ENCODE data around the gene C2. TPM values are rescaled to one million over a fixed set of nuclear protein-coding genes. Genes with fewer than 3 reads are reported as not detected.

C2 gene
- total RNA-seq, 1 experiment from 2014 or later = 1.3 TPM

DNA sequence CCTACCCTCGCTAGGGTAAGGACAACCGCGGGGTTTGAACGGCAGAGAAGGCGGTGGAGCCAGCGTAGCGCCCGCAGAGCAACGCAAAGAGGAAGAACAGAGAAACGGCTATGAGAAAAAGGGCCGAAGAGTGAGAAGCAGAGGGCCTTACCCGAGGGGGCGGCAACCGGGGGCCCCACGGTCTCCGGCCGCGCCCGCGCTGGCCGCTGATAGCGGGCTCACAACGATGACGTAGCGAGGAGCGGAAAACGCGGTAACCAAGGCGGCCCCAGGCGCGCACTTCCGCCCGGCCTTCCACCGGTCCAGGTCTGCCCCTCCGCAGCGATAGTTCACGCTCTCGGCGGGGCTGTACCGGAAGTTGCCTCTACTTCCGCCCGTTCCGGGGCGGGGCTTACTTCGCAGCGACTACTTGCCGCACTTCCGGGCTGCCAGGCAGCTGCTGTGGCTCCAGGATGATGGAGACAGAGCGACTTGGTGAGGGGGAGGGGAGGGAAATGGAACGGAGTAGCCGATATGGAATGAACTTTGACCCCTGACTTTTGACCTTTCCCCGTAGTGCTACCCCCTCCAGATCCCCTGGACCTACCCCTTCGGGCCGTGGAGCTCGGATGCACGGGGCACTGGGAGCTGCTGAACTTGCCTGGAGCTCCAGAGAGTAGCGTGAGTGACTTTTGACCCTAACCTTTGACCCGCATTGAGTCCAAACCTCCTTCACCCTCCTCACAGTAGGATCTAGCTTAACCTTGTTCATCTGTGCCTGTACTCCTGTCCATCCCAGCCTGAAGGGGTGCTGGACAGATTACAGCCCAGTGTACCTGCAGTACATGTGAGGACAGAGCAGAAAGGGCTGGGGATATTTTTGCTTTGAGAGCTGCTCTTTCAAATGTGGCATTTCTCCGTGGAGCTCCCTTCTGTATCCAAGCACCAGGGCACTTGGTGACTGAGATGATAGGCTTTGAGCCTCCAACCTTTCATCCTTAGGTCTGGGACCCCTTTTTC lies 31.5 kb downstream of the C2 start, which contains the start of the genes NELFE and SKIC2:
NELFE (minus strand) TSS at position 231 of the 999 bp plus-strand sequence. CDS start 525 bp downstream, outside the sequence.
SKIC2 (plus strand) TSS at position 435 of the 999 bp plus-strand sequence; CDS start at position 453, 18 bp downstream.
- ChIA-PET POLR2A (interaction anchor here (0.6 to 1.4 kb wide), 2 partner anchors 12 to 104 kb away, joined by 3 to 13 read pairs; partner anchors contain the start of gene DXO), CTCF (interaction anchor here (0.7 to 1.8 kb wide), 7 partner anchors 10 to 269 kb away, joined by 3 to 8 read pairs (median 3); partner anchors contain the start of genes DDAH2 and DXO)
- Mint-ChIP-seq H3K9me3 (no peaks in the 10 kb centered on the region), H3K4me1 (peaks cover 14% of the 10 kb centered on the region), H3K27ac (peak within 1 kb of the TSS; percentile 95), H3K4me3 (peak within 1 kb of the TSS; percentile 96), H3K27me3 (ENCODE audit: low read depth) (no peaks in the 10 kb centered on the region), H3K36me3 (peaks cover 62% of the 10 kb centered on the region)
- DNase-seq (ENCODE audit: low spot score) = peak; percentile 98
- ATAC-seq = peak; percentile 99
- TF ChIP-seq, protein P1, sequence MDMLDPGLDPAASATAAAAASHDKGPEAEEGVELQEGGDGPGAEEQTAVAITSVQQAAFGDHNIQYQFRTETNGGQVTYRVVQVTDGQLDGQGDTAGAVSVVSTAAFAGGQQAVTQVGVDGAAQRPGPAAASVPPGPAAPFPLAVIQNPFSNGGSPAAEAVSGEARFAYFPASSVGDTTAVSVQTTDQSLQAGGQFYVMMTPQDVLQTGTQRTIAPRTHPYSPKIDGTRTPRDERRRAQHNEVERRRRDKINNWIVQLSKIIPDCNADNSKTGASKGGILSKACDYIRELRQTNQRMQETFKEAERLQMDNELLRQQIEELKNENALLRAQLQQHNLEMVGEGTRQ (CRISPR knock-in tag; IDR thresholded peaks at IDR 0.05) = no peak
- TF ChIP-seq NFE2L1 (CRISPR knock-in tag; IDR thresholded peaks at IDR 0.05) = no peak
- no peak for TF ChIP-seq ZBTB43 (CRISPR knock-in tag; IDR thresholded peaks at IDR 0.05)
- TF ChIP-seq NR1H2 (CRISPR knock-in tag; IDR thresholded peaks at IDR 0.05) = no peak
- TF ChIP-seq ZNF671 (CRISPR knock-in tag; IDR thresholded peaks at IDR 0.05) = no peak
- TF ChIP-seq GABPB1 (CRISPR knock-in tag; IDR thresholded peaks at IDR 0.05) = peak; percentile 91
- no peak for TF ChIP-seq GTF2I (CRISPR knock-in tag; conservative IDR thresholded peaks at IDR 0.05)
- TF ChIP-seq HMGA2 (CRISPR knock-in tag; IDR thresholded peaks at IDR 0.05) = no peak
- TF ChIP-seq, protein P2, sequence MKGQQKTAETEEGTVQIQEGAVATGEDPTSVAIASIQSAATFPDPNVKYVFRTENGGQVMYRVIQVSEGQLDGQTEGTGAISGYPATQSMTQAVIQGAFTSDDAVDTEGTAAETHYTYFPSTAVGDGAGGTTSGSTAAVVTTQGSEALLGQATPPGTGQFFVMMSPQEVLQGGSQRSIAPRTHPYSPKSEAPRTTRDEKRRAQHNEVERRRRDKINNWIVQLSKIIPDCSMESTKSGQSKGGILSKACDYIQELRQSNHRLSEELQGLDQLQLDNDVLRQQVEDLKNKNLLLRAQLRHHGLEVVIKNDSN (CRISPR knock-in tag; IDR thresholded peaks at IDR 0.05) = no peak
- TF ChIP-seq NR3C1 (CRISPR knock-in tag; conservative IDR thresholded peaks at IDR 0.05; ENCODE audit: low read depth) = no peak
- TF ChIP-seq, protein P3, sequence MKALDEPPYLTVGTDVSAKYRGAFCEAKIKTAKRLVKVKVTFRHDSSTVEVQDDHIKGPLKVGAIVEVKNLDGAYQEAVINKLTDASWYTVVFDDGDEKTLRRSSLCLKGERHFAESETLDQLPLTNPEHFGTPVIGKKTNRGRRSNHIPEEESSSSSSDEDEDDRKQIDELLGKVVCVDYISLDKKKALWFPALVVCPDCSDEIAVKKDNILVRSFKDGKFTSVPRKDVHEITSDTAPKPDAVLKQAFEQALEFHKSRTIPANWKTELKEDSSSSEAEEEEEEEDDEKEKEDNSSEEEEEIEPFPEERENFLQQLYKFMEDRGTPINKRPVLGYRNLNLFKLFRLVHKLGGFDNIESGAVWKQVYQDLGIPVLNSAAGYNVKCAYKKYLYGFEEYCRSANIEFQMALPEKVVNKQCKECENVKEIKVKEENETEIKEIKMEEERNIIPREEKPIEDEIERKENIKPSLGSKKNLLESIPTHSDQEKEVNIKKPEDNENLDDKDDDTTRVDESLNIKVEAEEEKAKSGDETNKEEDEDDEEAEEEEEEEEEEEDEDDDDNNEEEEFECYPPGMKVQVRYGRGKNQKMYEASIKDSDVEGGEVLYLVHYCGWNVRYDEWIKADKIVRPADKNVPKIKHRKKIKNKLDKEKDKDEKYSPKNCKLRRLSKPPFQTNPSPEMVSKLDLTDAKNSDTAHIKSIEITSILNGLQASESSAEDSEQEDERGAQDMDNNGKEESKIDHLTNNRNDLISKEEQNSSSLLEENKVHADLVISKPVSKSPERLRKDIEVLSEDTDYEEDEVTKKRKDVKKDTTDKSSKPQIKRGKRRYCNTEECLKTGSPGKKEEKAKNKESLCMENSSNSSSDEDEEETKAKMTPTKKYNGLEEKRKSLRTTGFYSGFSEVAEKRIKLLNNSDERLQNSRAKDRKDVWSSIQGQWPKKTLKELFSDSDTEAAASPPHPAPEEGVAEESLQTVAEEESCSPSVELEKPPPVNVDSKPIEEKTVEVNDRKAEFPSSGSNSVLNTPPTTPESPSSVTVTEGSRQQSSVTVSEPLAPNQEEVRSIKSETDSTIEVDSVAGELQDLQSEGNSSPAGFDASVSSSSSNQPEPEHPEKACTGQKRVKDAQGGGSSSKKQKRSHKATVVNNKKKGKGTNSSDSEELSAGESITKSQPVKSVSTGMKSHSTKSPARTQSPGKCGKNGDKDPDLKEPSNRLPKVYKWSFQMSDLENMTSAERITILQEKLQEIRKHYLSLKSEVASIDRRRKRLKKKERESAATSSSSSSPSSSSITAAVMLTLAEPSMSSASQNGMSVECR (CRISPR knock-in tag; IDR thresholded peaks at IDR 0.05; ENCODE audit: borderline replicate concordance) = no peak
- TF ChIP-seq ZMAT4 (CRISPR knock-in tag; IDR thresholded peaks at IDR 0.05) = no peak
- TF ChIP-seq STAT6 (CRISPR knock-in tag; conservative IDR thresholded peaks at IDR 0.05; ENCODE audit: low read depth) = no peak
- no peak for TF ChIP-seq NFATC4 (CRISPR knock-in tag; IDR thresholded peaks at IDR 0.05)
- no peak for TF ChIP-seq ZNF317 (CRISPR knock-in tag; IDR thresholded peaks at IDR 0.05; ENCODE audit: borderline replicate concordance, low read depth)
- no peak for TF ChIP-seq ATF6 (CRISPR knock-in tag; IDR thresholded peaks at IDR 0.05)
- no peak for TF ChIP-seq SMAD3 (CRISPR knock-in tag; IDR thresholded peaks at IDR 0.05; ENCODE audit: borderline replicate concordance)
- no peak for TF ChIP-seq CBFB (CRISPR knock-in tag; IDR thresholded peaks at IDR 0.05; ENCODE audit: low read depth)
- TF ChIP-seq, protein P4, sequence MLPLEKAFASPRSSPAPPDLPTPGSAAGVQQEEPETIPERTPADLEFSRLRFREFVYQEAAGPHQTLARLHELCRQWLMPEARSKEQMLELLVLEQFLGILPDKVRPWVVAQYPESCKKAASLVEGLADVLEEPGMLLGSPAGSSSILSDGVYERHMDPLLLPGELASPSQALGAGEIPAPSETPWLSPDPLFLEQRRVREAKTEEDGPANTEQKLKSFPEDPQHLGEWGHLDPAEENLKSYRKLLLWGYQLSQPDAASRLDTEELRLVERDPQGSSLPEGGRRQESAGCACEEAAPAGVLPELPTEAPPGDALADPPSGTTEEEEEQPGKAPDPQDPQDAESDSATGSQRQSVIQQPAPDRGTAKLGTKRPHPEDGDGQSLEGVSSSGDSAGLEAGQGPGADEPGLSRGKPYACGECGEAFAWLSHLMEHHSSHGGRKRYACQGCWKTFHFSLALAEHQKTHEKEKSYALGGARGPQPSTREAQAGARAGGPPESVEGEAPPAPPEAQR (CRISPR knock-in tag; IDR thresholded peaks at IDR 0.05) = no peak
- TF ChIP-seq IRF2 (CRISPR knock-in tag; IDR thresholded peaks at IDR 0.05; ENCODE audit: borderline replicate concordance, low read depth) = no peak
- TF ChIP-seq ZBTB21 (CRISPR knock-in tag; IDR thresholded peaks at IDR 0.05; ENCODE audit: borderline replicate concordance) = no peak
